HG03196 (cell line): Measurements from ENCODE around the gene ARFIP2.

Experiments
- ATAC-seq: cut with Tn5 transposase; IDR thresholded peaks from one replicate; pipeline ENCODE4 v1.9.1; 2021; ENCODE audit not compliant: unreplicated experiment

The ARFIP2 gene

DNA sequence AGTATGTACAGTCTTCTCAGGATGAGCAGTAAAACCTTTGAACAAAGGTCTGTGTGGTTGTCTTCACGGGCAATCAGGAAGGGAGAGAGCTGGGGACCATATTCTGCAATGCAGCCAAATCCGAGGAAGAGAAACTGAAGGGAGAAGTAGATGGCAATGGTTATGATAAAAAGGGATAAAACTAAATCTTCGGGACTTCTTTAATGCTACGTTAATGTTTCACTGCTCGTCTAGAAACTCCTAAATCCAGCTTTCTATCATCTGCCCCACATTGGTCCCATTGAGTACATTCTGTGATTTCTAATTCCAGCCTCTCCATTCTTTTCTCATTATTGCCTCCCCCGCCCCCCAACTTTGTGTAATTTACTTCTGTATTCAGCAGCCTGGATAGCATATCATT lies 1.9 kb upstream of the ARFIP2 start:
- ATAC-seq: no peak

DNA sequence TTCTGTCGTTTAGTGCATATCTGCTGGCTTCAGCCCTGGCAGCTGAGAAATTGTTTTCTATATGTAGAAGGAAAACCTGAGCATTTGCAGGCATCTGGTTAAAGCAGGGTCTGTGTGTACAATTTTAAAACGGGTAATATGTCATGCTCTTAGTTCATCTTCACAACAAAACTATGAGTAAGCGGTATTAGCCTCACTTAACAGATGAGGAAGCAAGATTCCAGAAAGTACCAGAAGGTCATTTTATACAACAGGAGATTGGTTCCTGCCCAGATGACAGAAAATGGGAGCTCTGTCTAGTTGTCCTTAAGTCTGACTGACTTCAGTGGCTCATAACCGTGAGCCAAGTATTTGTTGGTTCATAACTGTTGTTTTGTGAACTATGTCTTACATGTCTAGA lies 1.3 kb upstream of the ARFIP2 start:
- ATAC-seq: no peak

DNA sequence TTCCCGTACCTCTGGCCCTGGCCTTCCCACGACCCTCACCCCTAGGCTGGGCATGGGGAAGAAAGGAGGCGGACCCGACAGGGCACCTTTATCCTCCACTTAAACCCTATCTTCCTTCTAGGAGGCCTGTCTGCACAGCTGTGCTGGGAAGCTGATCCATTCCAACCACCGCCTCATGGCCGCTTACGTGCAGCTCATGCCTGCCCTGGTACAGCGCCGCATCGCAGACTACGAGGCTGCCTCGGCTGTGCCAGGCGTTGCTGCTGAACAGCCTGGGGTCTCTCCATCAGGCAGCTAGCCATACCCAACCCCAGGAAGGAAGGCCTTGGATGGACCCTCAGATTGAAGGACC lies 769 bp upstream of the ARFIP2 start:
- ATAC-seq: no peak

DNA sequence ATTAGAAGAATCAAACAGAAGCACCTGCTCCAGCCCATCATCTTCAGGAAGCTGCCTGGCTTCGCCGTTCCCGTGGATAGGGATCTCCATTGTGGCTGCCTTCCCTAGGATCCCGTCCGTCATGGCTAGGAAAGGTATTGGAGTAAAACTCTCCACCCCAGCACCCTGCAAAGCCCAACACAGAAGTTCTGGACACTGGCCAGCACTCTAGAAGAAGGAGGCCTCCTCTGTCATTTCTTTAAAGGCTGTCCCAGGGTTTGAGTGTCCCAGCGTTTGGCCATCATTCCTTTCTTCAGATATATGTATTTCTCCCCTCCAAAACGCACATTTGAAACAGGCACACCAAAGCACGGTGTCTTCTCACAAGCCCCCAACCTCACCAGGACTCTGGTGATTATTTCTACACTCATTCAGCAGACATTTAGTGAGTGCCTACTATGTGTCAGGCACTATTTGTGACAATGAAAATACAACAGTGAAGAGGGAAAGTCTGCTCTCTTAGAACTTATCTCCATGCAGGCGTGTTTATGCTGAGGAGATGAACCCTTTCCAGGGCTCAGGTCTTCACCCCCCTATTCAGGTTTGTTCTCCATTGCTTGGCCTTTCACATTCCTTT lies 724 bp downstream of the ARFIP2 start:
- no peak for ATAC-seq

DNA sequence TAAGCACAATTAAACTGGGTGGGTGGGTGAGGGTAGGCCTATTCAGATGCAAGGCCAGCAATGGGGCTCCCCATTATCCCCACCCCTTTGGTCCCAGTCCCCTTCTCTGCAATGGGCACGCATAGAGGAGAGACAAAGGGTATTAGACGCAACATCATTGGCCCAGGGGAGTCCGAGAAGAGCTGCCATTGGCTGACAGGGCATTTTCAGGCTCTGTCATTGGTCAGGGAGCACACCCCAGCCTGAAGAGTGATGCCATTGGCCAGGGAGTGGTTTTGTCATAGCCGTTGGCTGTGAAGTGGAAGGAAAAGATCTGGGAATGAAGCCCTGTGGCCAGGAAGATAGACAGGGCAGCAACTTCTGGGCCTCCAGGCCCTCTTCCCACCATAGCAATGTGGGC lies 4.6 kb downstream of the ARFIP2 start:
- no peak for ATAC-seq

DNA sequence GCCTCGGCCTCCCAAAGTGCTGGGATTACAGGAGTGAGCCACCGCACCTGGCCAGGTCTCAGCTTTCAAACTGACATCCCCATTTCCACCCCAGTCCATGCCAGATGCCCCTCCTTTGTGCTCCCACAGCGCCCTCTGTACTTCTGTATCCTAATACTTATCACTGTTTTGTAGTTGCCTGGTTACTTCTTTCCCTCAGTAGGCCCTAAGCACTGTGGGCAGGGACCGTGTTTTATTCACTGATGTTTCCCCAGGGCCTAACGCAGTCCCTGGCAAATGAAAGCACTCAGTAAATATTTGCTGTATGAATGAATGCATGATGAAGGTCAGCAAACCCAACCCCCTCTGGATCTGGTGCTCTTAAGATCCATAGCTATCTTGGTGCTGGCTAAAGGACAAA lies 5.2 kb downstream of the ARFIP2 start:
- ATAC-seq: no peak

DNA sequence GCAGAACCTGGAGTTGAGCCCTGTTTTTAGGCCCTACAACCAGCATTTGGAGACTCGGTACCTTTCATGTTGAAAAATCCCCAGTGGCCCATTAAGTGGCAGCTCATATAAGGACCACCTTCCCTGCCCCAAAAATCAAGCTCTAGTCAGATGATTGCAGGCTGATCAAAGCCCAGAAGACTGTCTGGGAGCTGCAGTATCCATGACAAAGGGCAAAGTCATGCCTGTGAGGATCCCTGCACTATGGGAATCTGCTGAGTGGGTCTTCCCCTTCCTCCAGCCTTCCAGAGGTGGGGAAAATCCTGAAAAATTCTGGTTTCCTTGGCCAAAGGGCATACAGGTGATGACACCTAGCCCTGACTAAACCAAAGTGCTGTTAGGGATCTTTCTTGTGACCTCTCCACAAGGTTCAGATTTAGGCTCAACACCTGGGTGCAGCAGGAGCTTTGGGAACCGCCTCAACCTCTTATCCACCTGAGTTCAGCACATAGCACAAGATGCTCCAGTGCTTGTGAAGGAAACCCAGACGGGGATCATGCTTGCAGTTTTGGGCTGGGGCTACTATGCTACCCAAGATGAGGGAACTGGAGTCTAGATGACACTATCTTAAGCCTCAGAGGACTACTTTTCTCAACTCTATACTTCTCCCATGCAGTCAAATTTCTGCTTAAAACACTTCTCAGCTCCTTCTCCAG lies 6.2 kb downstream of the ARFIP2 start:
- no peak for ATAC-seq

DNA sequence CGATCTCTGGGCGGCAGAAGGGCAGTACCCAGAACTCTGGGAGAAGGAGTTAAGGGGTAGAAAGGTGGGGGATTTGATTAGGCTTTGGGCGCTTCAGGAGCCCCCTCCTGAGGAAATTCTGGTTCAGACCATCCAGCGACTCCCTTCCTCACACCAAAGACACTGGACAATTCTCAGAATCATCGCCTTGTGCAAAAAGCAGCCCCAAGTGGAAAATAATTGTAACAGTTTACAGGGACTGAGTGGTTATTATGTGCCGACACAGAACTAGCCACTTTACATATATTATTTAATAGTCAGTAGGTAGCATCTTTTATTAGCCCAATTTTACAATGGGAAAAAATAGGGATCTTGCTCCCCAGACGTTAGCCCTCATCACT lies 6.7 kb downstream of the ARFIP2 start:
- no peak for ATAC-seq

DNA sequence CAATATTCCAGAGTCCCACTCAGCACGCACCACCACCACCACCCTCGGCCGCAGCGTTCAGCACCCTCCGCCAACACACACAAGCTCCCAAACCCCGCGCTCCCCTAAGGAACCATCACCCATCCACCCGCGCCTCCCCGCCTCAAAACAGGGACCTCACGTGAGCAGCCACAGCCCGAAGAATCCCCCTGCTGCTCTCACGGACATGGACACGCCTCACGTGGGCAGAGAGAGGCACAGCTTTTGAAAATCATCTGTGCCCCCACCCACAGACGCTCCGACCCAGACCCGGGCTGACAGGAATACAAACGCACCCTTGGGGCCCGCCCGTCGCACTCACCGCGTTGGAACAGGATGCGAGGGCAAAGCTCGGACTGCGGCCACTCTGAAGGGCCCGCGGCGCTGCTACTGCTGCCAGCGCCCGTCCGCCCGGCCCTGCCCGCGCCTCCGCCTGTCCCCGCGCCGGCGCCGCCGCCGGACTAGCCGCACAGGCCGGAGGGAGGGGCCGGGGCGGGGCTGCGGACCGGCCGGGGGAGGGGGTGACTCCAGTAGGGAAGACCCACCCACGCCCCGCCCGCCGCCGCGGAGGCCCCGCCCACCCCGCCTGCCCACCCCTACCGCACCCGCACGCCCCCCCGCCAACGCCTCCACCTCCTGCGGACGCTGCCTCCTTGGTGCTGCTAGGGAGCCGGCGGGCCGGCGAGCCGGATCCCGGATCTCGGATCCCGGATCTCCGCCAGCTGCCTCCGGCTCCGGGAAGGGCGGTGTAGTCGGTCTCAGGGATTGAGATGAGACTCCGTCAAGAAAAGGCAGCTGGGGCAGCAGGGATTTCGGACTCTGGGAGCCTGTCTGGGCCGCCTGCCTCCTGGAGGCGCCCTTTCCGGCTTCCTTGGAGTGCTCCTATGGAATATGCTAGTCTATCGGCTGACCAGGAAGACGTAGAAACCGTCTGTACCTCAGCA lies 7.4 kb downstream of the ARFIP2 start, which contains the start of gene TRIM3:
Gene TRIM3, minus strand, starts transcription at position 491 of the 962 bp plus-strand sequence. CDS start 8,246 bp downstream, outside the sequence.
- peak; percentile 53 for ATAC-seq

DNA sequence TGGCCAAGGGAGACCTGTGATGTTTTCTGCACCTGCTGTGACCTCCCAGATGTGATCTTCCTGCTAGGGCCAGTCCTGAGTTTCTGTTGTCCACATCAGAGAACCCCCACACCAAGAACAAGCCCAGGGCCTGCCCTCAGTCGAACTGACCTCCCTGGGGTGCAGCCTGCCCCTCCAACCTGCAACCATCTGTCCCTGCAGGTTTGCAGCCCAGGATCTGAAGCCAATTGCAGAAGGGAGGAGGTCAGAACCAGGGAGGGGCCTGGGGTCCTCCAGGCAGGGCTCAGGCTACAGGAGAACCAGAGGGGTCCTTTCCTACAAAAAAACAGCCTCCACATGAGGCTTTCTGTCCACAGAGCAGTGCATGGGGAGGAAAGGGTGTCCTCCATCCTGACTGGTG lies 8.2 kb downstream of the ARFIP2 start:
- ATAC-seq: no peak

DNA sequence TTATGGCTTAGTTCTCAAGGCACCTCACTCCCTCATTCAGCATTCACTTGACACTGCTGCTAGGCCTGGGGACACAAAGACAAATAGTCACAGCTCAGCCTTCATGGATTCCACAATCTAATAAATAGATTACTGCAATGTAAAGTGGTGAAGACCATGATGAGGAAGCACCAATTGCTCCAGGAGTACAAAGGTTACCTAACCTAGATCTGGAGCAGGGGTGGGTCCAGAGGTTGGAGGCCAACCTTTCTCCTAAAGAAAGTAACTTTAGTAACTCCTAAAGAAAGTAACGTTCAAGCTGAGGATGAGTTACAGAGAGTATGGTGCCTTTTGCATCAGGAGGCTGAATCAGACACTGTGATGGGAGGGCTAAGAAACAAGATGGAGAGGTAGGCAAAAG lies 11.5 kb downstream of the ARFIP2 start:
- ATAC-seq: no peak

DNA sequence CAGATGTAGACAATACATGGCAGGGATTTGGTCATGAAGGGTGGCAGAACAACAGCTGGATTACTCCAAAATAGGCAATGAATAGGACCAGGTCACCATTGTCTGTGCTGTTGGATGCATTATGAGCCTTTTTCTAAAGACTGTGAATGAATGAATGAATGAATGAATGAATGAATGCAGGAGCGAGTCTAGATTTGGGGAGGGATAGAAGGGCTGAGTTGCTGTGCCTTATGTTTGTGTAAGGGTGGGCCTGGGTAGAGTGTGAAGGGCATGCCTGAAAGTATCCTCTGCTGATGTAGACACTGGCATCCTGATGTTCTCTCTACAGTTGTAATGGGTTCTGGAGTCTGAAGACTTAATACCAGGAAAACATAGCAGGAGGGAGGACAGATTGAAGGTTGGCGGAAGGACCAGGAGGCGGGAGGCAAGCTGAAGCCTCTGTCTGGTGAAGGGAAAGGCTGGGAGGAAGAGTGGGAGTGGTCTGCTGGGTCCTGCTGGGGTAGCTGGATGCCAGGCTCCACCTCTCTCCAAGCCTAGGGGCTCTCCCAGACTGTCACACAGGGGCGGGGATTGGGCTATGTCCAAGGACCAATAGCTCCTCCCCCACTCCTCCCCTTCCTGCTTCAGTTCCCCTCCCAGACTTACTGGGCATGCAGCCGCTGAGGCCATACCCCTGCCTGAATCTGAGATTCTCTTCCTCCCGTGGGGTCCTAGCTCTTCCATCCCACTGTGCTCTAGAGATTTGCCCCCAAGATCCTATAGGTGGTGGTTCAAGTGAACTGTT lies 12.2 kb downstream of the ARFIP2 start:
- peak; percentile 64 for ATAC-seq

DNA sequence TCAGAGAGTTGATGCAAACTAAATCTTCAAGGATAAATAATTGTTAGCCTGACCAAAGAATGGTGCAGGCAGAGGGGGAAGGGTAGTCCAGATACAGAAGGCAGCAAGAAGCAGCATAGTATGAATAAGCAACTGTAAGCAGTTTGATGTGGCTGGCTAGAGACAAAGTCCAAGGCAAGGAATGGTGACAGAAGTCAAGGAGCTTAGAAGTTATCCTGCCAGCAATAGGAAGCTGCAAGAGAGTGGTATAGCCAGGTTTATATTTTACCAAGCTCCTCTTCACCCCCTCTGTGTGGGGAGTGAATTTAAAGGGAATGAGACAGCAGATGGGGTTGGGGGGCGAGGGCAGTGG lies 22.1 kb downstream of the ARFIP2 start:
- no peak for ATAC-seq

DNA sequence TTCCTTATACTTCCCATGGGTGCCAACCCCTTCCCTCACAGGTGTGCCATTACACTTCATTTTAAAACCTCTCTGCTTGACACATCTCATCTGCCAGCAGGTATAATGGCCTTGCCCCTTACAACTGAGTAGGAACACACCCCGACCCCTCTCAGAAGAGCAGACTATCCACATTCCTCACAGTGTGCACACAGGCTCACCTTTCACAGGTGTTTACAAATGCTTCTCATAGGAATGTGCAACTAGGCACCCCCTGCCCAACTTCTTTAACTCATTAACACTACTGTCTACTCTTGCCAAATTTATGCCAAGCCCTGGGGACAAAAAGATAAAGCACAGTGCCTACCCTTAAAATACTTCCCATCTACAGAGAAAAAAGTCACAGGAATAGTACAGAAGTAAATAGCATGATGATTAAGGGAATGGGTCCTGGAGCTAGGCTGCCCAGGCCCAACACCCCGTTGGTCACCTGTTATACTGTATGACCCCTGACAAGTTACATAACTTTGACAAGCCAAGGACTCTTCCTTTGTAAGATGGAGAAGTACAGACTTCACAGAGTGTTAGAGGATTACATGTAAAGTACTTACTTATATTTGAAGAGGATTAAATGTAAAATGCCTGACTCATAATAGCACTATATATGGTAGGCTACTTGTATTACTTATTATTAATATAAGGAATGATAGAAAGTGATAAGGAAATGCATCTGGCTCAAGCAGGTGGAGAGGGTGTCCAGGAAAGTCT lies 22.6 kb downstream of the ARFIP2 start:
- ATAC-seq: no peak

DNA sequence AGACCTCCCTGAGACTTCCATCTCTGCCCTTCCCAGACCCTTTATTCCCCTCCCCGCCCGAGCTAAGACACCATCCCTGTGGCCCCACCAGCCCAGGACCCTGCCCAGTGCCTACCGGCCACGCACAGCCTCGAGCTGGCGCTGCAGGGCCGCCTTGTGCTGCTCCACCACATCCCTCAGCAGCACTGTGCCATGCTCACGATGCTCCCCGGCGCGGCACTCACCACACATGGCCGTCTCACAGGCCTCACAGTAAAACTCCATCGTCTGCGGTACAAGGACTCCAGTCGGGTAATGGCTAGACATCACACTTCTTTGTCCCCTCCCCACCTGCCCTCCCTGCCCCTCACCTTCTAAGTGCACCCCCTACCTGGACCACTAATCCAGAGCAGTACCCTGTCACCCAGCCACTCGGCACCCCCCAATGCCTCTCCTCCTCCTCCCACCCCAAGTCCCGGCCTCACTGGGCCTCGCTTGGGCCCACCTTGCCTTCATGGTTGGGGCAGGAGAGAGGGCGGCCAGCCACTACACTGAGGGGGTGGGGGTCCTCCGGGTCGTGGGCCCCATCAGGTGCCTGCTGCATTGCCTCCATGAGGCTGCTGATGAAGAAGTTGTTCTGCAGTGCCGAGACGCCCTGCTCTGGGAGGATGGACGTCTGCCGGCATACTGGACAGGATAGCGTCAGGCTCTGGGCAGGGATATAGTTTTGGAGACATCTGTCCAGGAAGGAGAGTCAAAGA lies 23.4 kb downstream of the ARFIP2 start:
- ATAC-seq: no peak

DNA sequence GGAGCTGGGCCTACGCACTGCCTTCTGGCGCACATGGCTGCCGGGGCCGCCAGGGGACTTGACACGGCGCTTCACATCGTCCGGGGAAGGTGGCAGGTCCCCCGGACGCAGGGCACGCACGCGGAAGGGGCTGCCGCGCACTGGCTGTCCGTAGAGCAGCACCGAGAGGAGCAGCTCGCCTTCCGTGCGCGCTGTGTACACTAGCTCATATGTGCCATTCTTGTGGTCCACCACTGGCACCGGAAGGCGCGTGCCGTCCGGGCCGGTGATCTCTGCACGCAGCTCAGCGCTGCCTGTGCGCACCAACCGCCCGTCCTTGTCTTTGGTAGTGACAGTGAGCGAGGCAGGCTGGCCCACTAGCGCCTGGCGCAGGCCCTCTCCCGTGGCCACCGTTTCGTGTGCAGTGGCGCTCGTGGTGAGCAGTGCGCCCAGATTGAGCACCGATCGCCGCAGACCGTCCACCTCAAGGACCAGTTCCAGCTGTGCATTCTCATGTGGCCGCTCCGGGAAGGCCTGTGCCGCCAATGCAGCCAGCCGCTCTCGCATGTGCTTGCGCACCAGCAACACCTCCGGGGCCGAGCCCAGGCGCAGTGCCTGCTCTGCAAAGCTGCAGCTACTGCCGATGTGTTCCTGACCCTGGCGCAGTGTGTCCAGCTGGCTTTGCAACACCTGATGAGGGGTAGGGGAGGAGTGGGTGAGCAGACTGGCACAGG lies 24.6 kb downstream of the ARFIP2 start:
- no peak for ATAC-seq

DNA sequence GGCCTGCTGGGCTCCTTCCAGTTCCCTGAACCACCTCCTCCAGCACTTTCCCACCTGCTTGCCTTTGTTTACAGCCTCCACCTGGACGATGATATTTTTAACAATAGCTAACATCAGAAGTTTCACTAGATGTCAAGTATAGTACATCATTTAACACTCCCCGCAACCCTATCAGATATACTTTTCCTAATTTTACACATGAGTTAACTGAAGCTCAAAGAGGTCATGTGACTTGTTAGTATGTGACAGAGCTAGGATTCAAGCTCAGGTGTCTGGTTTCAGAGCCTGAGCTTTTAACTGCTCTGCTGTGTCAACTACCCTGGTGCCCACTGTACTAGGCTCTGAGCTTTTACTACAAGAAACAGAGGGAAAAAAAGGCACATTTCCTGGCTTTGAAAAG lies 26.1 kb downstream of the ARFIP2 start:
- no peak for ATAC-seq

DNA sequence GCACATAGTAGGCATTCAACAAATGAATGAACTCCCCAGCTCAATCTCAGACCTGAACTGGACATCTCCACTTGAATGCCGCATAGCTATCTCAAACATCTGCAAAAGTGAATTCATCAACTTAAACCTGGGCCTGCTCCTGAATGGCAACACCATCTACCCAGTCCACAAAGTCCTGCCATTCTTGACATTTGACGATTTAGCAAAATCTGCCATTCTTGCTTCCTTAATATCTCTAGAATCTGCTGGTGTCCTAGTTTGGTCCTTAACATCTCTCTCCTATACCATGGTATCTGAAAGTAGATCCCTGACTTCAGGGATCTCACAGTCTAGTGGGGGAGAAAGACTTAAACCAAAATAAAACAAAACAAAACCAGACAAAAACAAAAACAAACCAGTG lies 28.0 kb downstream of the ARFIP2 start:
- no peak for ATAC-seq

DNA sequence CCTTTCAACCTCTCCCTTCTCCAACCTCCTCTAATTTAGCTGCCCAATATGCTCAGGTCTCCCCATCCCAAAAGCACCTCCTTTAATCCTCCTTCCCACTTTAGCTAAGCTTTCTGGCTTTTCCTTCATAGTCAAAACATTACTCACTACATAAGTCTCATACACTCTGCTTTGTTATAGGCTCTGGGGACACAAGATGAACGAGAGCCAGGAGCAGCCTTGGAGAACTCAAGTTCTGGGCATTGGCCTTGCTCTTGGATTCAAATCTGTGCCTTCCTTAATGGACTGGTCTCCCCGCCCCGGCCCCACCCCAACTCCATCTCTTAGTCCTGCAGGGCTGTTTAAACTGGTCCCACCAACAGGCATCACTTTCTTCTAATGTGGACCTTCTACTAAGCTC lies 28.9 kb downstream of the ARFIP2 start:
- no peak for ATAC-seq
